Activated CD8-positive, alpha-beta memory T cell treated with anti-CD3 and anti-CD28 coated beads for 24 hours (primary cell): ENCODE data around the gene HIRA.
"Not testable (repeated sequence)": the region's sequence is repeated elsewhere in the genome, so short reads cannot be mapped to it uniquely, and the experiment has no call there.

Experiments used
- DNase-seq: peaks from one replicate; pipeline ENCODE4 v3.0.0-alpha.2; 2020

HIRA gene

GRCh38 chr22:19463491-19464469, 32.2 kb upstream of the HIRA start:
- DNase-seq: no peak

- DNase-seq: no peak
Observed at GRCh38 chr22:19463008-19463407, 31.5 kb upstream of the HIRA start.

- DNase-seq: no peak
Observed at GRCh38 chr22:19461506-19461905, 30.0 kb upstream of the HIRA start.

- DNase-seq: no peak
Observed at GRCh38 chr22:19460036-19460435, 28.5 kb upstream of the HIRA start.

GRCh38 chr22:19457828-19458428, 26.4 kb upstream of the HIRA start:
- DNase-seq: no peak

GRCh38 chr22:19456541-19456940, 25.0 kb upstream of the HIRA start:
- no peak for DNase-seq

GRCh38 chr22:19455585-19456370, 24.2 kb upstream of the HIRA start:
- DNase-seq: no peak

- no peak for DNase-seq
Observed at GRCh38 chr22:19455033-19455432, 23.5 kb upstream of the HIRA start.

- no peak for DNase-seq
Observed at GRCh38 chr22:19454156-19454555, 22.6 kb upstream of the HIRA start.

- no peak for DNase-seq
Observed at GRCh38 chr22:19453718-19454117, 22.2 kb upstream of the HIRA start.

- DNase-seq: no peak
Observed at GRCh38 chr22:19451570-19451969, 20.0 kb upstream of the HIRA start.

GRCh38 chr22:19450363-19451175, 19.0 kb upstream of the HIRA start:
- no peak for DNase-seq

GRCh38 chr22:19449422-19449767, 17.9 kb upstream of the HIRA start:
- no peak for DNase-seq

- DNase-seq: no peak
Observed at GRCh38 chr22:19448739-19449421, 17.3 kb upstream of the HIRA start.

GRCh38 chr22:19448076-19448607, 16.6 kb upstream of the HIRA start:
- no peak for DNase-seq

GRCh38 chr22:19447330-19448075, 16.0 kb upstream of the HIRA start, which contains the start of gene C22orf39:
C22orf39 (minus strand) TSS chr22:19447711; CDS start chr22:19447688, 23 bp downstream.
- DNase-seq: peak; percentile 91

- no peak for DNase-seq
Observed at GRCh38 chr22:19446603-19447329, 15.2 kb upstream of the HIRA start.

GRCh38 chr22:19445279-19445982, 13.9 kb upstream of the HIRA start:
- DNase-seq: not testable (repeated sequence)

- no peak for DNase-seq
Observed at GRCh38 chr22:19443544-19444211, 12.1 kb upstream of the HIRA start.
